Activated naive CD4-positive, alpha-beta T cell (primary cell): ENCODE data around the gene OR4C3.
A peak's percentile ranks its signal among the peaks of the same experiment; 100 is the strongest.
"Not testable (repeated sequence)": the region's sequence is repeated elsewhere in the genome, so short reads cannot be mapped to it uniquely, and the experiment has no call there.

Experiments used
- DNase-seq, 4 experiments: peaks; one replicate each; lab custom pipeline; 2025; lab: John Stamatoyannopoulos, UW

OR4C3 gene

GRCh38 chr11:48324620-48325019 is at the start of gene OR4C3:
OR4C3 (plus strand) TSS chr11:48324920; CDS start chr11:48325022, 102 bp downstream.
- not testable (repeated sequence) for DNase-seq

- DNase-seq, result no peak
Observed at GRCh38 chr11:48305923-48306322, 18.8 kb upstream of the OR4C3 start, which contains the start of gene OR4S1. OR4S1 (plus strand) TSS chr11:48306223; CDS start chr11:48306223, 0 bp downstream.

DNA sequence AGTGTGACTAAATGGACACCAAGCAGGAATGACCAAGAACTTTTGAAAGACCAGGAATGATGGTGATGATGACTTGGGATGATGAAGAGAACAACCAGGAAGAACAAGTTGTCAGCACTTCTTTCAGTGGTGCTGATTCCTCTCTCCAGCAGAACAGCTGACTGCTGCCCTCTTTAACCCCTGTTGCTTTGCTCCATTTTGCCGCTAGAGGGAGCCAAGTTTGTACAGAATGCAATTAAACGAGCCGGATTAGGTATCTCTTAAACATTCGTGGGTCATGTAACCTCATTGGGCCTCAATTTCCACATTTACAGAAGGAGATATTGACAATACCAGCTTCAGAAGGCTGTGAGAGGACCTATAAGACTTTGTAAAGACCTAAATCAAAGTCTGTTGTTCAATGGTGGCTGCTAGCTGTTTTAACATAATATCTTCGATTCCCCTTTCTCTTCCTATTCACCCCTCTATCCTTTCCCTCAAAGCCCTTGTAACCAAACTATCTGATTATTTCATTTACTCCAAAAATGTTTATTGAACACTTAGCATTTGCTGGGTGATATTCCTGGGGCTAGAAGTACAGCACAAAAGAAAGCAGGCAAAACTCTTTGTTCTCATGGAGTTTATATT is 16.8 kb upstream of the OR4C3 start:
- DNase-seq, result peak in 3 of 4 experiments; percentile 24 to 56 (median 30)

GRCh38 chr11:48313590-48313989 is 11.1 kb upstream of the OR4C3 start:
- not testable (repeated sequence) for DNase-seq

GRCh38 chr11:48319813-48320212 is 4.9 kb upstream of the OR4C3 start:
- DNase-seq, result not testable (repeated sequence)

- no peak for DNase-seq
Observed at GRCh38 chr11:48341466-48341865, 16.7 kb downstream of the OR4C3 start.

DNA sequence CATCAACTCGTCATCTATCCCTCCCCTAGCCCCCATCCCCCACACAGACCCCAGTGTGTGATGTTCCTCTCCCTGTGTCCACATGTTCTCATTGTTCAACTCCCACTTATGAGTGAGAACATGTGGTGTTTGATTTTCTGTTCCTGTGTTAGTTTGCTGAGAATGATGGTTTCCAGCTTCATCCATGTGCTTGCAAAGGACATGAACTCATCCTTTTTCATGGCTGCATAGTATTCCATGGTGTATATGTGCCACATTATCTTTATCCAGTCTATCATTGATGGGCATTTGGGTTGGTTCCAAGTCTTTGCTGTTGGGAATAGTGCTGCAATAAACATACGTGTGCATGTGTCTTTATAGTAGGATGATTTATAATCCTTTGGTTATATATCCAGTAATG is 17.8 kb downstream of the OR4C3 start:
- not testable (repeated sequence) for DNase-seq

DNA sequence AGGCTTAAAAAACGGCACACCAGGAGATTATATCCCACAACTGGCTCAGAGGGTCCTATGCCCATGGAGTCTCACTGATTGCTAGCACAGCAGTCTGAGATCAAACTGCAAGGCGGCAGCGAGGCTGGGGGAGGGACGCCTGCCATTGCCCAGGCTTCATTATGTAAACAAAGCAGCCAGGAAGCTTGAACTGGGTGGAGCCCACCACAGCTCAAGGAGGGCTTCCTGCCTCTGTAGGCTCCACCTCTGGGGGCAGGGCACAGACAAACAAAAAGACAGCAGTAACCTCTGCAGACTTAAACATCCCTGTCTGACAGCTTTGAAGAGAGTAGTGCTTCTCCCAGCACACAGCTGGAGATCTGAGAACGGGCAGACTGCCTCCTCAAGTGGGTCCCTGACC is 21.6 kb downstream of the OR4C3 start:
- not testable (repeated sequence) for DNase-seq

- DNase-seq, result no peak
Observed at GRCh38 chr11:48354013-48354412, 29.3 kb downstream of the OR4C3 start.

DNA sequence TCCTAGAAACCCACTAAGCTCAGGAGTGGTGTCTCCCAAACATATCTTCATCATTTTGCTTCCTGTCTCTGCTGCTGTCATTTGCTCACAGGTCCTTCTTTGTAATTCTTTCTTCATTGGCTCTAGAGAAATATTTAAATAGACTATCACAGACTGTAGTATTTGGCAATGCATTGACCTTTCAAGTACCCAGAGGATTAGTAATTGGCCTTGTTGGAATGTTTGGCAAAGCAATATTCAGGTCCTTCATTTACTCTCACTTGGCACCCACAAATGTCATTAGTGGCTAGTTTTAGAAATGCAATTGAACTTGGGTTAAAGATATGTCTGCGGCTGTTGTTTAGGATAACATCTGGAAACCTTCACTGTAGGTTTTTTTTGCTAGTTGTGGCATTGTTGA is 30.0 kb downstream of the OR4C3 start:
- DNase-seq, result no peak

DNA sequence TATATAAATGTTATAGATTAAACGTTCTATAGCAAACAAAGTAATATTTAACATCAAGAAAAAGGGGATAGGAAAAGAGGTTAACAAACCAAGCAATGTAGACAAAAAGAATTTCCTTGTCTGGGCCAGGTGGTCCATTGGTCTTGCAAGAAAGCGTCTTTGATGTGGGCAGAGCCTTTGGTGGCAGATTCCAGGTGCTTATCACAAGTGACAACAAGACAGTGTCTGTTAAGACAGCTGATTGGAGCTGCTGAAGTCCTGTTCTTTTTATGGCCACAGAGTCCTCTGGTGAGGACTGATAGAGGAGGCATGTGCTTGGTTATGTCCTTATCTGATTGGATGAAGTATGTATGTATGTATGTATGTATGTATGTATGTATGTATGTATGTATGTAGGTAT is 36.6 kb downstream of the OR4C3 start:
- not testable (repeated sequence) for DNase-seq

DNA sequence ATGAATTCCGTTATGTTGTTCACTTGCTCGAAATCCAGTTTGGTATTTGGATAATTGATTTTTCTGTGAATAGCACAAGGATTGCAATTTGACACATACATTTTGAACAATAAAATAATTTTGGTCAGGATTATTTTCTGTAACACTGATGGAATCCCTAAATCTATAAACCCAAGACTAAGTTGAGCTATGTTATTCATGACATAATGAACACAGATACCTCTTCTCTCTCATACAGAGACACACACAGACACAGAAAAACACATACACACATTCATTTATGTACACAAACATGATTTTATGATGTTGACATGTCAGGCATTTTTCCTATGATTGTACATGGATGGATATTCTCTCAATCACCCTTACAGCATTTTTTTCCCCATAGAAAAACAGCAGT is 41.6 kb downstream of the OR4C3 start, which contains the start of gene OR4C5:
TSS of gene OR4C5 (minus strand) at position 101 of the 400 bp plus-strand sequence. CDS start at position 101, 0 bp downstream.
- no peak for DNase-seq
